Measurements from ENCODE around the gene FHAD1. TPM values are rescaled to one million over a fixed set of nuclear protein-coding genes. Genes with fewer than 3 reads are reported as not detected.

The FHAD1 gene
- total and polyA plus RNA-seq, 9 of the 15 experiments (the other 6 are each of a cell fraction or from before 2014, with no cell fraction given), result 0.32 to 2.1 (median 1.5) TPM; not detected in 1

DNA sequence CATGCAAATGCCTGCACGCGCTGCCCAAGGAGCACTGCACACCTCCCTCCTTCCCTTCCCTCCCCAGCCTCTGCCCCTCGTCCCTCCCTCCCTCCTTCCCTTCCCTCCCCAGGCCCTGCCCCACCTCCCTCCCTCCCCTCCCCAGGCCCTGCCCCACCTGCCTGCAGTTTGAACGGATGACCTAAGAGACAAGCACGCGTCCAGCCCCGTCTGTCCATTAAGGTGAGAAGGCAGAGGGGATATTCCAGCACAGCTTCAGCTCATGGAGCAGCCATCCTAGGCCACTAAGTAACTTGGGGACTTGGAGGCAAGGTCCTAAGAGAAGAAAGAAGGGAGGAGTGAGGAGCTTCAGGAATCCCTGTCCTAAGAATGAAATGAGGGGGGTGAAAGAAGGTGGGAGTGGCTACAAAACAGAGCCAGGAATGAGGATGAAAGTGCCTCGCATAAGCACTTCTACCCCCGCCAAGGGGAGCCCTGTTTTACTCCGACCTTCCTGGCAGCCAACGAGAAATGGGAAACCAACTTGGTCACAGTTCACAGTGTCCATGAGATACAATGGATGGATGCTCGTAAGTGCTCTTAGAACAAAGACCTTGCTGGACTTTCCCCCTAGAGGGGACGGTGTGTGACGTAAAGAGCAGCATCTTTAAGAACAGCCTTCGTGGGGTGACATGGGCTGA is 141.3 kb downstream of the FHAD1 start:
- no TSS peak for BruUV-seq (replicated peaks)
- no peaks in the 10 kb centered on the region for H3K9me1 ChIP-seq (ENCODE audit: control insufficient read depth, insufficient read depth, low read length)
- H3K79me2 ChIP-seq (ENCODE audit: control insufficient read depth, insufficient read depth, low read length), result no peaks in the 10 kb centered on the region
- no peak for DNase-seq (ENCODE audit: extremely low read depth in 1 of 4, low spot score in 3 of 4)
- 8% methylated on average over 11 of the region's 15 CpGs for WGBS (ENCODE audit: insufficient coverage, low coverage, missing lambda C conversion rate)
- no peaks in the 10 kb centered on the region for H4K20me1 ChIP-seq (replicated peaks; ENCODE audit: control insufficient read depth, insufficient read depth, low read length)
- no peak overlapping the region for H3K27ac ChIP-seq (ENCODE audit: extremely low read depth, low read depth, low read length)
- peaks cover 0 to 4% of the 10 kb centered on the region in 2 experiments; a peak in 3 of 5 replicates for H3K4me1 ChIP-seq (replicated peaks in 1 of 2; ENCODE audit: control insufficient read depth in 2 of 2, insufficient read depth in 2 of 2, low read length in 2 of 2)
- H3K4me3 ChIP-seq, result no peak overlapping the region
- no peak overlapping the region for H3K9ac ChIP-seq (ENCODE audit: insufficient read depth in 1 of 2, low read depth in 2 of 2, low read length in 2 of 2)
- FAIRE-seq, result no peak
- ATAC-seq, result no peak
- H3K4me2 ChIP-seq (ENCODE audit: insufficient read depth, low read length), result no peak overlapping the region
- no peak overlapping the region for H2AFZ ChIP-seq (ENCODE audit: low read depth, low read length)
- ChIA-PET POLR2A (interaction anchor here (0.5 to 0.6 kb wide), 2 partner anchors 25 to 294 kb away, joined by 3 read pairs; no protein-coding TSS in a partner anchor), CTCF (ENCODE audit: low intra/inter-chr PET ratio) (no interaction called here)
- in situ Hi-C loops (cut with MboI) (no loop called here), intact Hi-C loops (cut with micrococcal nuclease) (no loop called here)
- peaks cover 46 to 78% of the 10 kb centered on the region in 2 experiments for H3K27me3 ChIP-seq (ENCODE audit: control insufficient read depth in 2 of 2, insufficient read depth in 2 of 2, low read length in 2 of 2)
- no peaks in the 10 kb centered on the region for H3K9me3 ChIP-seq (replicated peaks; ENCODE audit: control insufficient read depth, insufficient read depth, low read depth, low read length)
- no peaks in the 10 kb centered on the region for H3K36me3 ChIP-seq (ENCODE audit: control insufficient read depth, insufficient read depth, low read length)
- TF ChIP-seq ZNF175 (CRISPR knock-in tag; IDR thresholded peaks at IDR 0.05; ENCODE audit: low read depth) (no peak), TAF9B (IDR thresholded peaks at IDR 0.05; ENCODE audit: partially characterized antibody) (no peak), ZNF124 (CRISPR knock-in tag; IDR thresholded peaks at IDR 0.05) (no peak), SREBF2 (CRISPR knock-in tag; IDR thresholded peaks at IDR 0.05) (no peak), ETS2 (tag; IDR thresholded peaks at IDR 0.05; ENCODE audit: borderline replicate concordance, poor library complexity, severe bottlenecking) (no peak), ZNF217 (CRISPR knock-in tag; IDR thresholded peaks at IDR 0.05) (no peak), NFE2 (IDR thresholded peaks at IDR 0.05; ENCODE audit: low read depth) (no peak)
- TF ChIP-seq, protein P1, sequence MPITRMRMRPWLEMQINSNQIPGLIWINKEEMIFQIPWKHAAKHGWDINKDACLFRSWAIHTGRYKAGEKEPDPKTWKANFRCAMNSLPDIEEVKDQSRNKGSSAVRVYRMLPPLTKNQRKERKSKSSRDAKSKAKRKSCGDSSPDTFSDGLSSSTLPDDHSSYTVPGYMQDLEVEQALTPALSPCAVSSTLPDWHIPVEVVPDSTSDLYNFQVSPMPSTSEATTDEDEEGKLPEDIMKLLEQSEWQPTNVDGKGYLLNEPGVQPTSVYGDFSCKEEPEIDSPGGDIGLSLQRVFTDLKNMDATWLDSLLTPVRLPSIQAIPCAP (CRISPR knock-in tag; IDR thresholded peaks at IDR 0.05; ENCODE audit: borderline replicate concordance), result no peak
- TF ChIP-seq, protein P2, sequence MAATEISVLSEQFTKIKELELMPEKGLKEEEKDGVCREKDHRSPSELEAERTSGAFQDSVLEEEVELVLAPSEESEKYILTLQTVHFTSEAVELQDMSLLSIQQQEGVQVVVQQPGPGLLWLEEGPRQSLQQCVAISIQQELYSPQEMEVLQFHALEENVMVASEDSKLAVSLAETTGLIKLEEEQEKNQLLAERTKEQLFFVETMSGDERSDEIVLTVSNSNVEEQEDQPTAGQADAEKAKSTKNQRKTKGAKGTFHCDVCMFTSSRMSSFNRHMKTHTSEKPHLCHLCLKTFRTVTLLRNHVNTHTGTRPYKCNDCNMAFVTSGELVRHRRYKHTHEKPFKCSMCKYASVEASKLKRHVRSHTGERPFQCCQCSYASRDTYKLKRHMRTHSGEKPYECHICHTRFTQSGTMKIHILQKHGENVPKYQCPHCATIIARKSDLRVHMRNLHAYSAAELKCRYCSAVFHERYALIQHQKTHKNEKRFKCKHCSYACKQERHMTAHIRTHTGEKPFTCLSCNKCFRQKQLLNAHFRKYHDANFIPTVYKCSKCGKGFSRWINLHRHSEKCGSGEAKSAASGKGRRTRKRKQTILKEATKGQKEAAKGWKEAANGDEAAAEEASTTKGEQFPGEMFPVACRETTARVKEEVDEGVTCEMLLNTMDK (IDR thresholded peaks at IDR 0.05; ENCODE audit: borderline replicate concordance, insufficient read depth, low read depth, low read length, poor library complexity, severe bottlenecking), result no peak
- TF ChIP-seq, protein P3, sequence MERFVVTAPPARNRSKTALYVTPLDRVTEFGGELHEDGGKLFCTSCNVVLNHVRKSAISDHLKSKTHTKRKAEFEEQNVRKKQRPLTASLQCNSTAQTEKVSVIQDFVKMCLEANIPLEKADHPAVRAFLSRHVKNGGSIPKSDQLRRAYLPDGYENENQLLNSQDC (CRISPR knock-in tag; IDR thresholded peaks at IDR 0.05), result no peak
- TF ChIP-seq, protein P4, sequence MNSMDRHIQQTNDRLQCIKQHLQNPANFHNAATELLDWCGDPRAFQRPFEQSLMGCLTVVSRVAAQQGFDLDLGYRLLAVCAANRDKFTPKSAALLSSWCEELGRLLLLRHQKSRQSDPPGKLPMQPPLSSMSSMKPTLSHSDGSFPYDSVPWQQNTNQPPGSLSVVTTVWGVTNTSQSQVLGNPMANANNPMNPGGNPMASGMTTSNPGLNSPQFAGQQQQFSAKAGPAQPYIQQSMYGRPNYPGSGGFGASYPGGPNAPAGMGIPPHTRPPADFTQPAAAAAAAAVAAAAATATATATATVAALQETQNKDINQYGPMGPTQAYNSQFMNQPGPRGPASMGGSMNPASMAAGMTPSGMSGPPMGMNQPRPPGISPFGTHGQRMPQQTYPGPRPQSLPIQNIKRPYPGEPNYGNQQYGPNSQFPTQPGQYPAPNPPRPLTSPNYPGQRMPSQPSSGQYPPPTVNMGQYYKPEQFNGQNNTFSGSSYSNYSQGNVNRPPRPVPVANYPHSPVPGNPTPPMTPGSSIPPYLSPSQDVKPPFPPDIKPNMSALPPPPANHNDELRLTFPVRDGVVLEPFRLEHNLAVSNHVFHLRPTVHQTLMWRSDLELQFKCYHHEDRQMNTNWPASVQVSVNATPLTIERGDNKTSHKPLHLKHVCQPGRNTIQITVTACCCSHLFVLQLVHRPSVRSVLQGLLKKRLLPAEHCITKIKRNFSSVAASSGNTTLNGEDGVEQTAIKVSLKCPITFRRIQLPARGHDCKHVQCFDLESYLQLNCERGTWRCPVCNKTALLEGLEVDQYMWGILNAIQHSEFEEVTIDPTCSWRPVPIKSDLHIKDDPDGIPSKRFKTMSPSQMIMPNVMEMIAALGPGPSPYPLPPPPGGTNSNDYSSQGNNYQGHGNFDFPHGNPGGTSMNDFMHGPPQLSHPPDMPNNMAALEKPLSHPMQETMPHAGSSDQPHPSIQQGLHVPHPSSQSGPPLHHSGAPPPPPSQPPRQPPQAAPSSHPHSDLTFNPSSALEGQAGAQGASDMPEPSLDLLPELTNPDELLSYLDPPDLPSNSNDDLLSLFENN (IDR thresholded peaks at IDR 0.05; ENCODE audit: low read depth in 2 of 2, low read length in 2 of 2), result no peak

Data from K562 (cell line).